ENCODE measurements around the gene CRCP. TPM values are rescaled to one million over a fixed set of nuclear protein-coding genes. Genes with fewer than 3 reads are reported as not detected.

Gene CRCP
- total and polyA plus RNA-seq, 2 experiments from 2014 or later: 36.1 to 43.4 TPM

GRCh38 chr7:66142996-66143395 lies 28.3 kb downstream of the CRCP start:
- Mint-ChIP-seq H3K27me3 (ENCODE audit: insufficient read depth, low read depth, poor library complexity) (no peaks in the 10 kb centered on the region), H3K9me3 (no peaks in the 10 kb centered on the region; the same call in 2 of the 3 replicates), H3K27ac (peak overlapping the region; percentile 54; the same call in 1 of the 2 replicates), H3K36me3 (ENCODE audit: low read depth) (peaks cover 49% of the 10 kb centered on the region), H3K4me3 (no peak overlapping the region), H3K4me1 (no peaks in the 10 kb centered on the region)
- Histone ChIP-seq H3K36me3 (ENCODE audit: insufficient read depth) (peaks cover 27% of the 10 kb centered on the region), H3K4me2 (no peak overlapping the region), H3K4me1 (ENCODE audit: insufficient read depth) (no peaks in the 10 kb centered on the region), H2AFZ (no peak overlapping the region), H3K9me2 (ENCODE audit: insufficient read depth) (no peaks in the 10 kb centered on the region), H3K27me3 (ENCODE audit: insufficient read depth) (no peaks in the 10 kb centered on the region), H4K20me1 (replicated peaks; ENCODE audit: insufficient read depth) (peaks cover 10% of the 10 kb centered on the region; the same call in 1 of the 2 replicates), H3F3A (replicated peaks; ENCODE audit: low read depth) (no peaks in the 10 kb centered on the region), H3K79me2 (replicated peaks; ENCODE audit: insufficient read depth) (no peaks in the 10 kb centered on the region; the same call in 1 of the 2 replicates), H3K27ac (ENCODE audit: low read depth) (no peak overlapping the region), H3K4me3 (no peak overlapping the region)
- TF ChIP-seq JUNB (IDR thresholded peaks at IDR 0.05; ENCODE audit: unreplicated experiment) (no peak), ZNF114 (CRISPR knock-in tag; IDR thresholded peaks at IDR 0.05) (no peak), CREB1 (CRISPR knock-in tag; IDR thresholded peaks at IDR 0.05; ENCODE audit: low read depth) (no peak), STAT1 (IDR thresholded peaks at IDR 0.05; ENCODE audit: unreplicated experiment) (no peak), REST (IDR thresholded peaks at IDR 0.05; ENCODE audit: unreplicated experiment) (no peak), EZH2phosphoT487 (IDR thresholded peaks at IDR 0.05; ENCODE audit: unreplicated experiment) (no peak), ZNF462 (CRISPR knock-in tag; IDR thresholded peaks at IDR 0.05) (no peak), CTCF (conservative IDR thresholded peaks at IDR 0.05; ENCODE audit: low read depth in 2 of 2) (no peak), POLR2AphosphoS5 (IDR thresholded peaks at IDR 0.05; ENCODE audit: low read depth) (no peak), ZNF331 (CRISPR knock-in tag; IDR thresholded peaks at IDR 0.05; ENCODE audit: low read depth) (no peak), ETS1 (IDR thresholded peaks at IDR 0.05) (no peak), EZH2 (IDR thresholded peaks at IDR 0.05; ENCODE audit: low read depth, unreplicated experiment) (no peak), NANOG (IDR thresholded peaks at IDR 0.05; ENCODE audit: borderline replicate concordance) (no peak)
- ATAC-seq: no peak
- DNase-seq (ENCODE audit: low spot score): no peak
